Aorta (tissue), 5 donors: ENCODE data around the gene RRBP1. TPM values are rescaled to one million over a fixed set of nuclear protein-coding genes. Genes with fewer than 3 reads are reported as not detected.
"Not testable (repeated sequence)": the region's sequence is repeated elsewhere in the genome, so short reads cannot be mapped to it uniquely, and the experiment has no call there.

ENCODE experiments used
- ATAC-seq: fragments of 200-7000 bp; cut with Tn5 transposase; one replicate; pipeline ENCODE4 v1.9.1; 2022; ENCODE audit warnings: moderate library complexity; ENCODE audit not compliant: low FRiP score
- DNase-seq, 2 donors: peaks; one replicate each; pipeline ENCODE4 v3.0.0-alpha.2; 2020
- H3K27ac ChIP-seq, 2 donors: one replicate each; pipeline ENCODE4 v1.5.1; 2013; ENCODE audit warnings: low read length in 2 of 2, mild to moderate bottlenecking in 2 of 2, moderate library complexity in 2 of 2, control low read depth in 1 of 2, inconsistent platforms in 1 of 2, low read depth in 1 of 2
- H3K27me3 ChIP-seq, 2 donors: one replicate each; pipeline ENCODE4 v1.6.1; 2013; ENCODE audit warnings: control low read depth in 1 of 2, low read length in 1 of 2, mild to moderate bottlenecking in 1 of 2, moderate library complexity in 1 of 2; ENCODE audit not compliant: insufficient read depth in 2 of 2, control insufficient read depth in 1 of 2
- H3K36me3 ChIP-seq, 2 donors: one replicate each; pipeline ENCODE4 v1.6.1; 2013; ENCODE audit warnings: control low read depth in 1 of 2, low read length in 1 of 2, mild to moderate bottlenecking in 1 of 2; ENCODE audit not compliant: insufficient read depth in 2 of 2, control insufficient read depth in 1 of 2
- H3K4me1 ChIP-seq, 2 donors: one replicate each; pipeline ENCODE4 v1.6.1; 2013; ENCODE audit warnings: low read length in 2 of 2, control low read depth in 1 of 2, mild to moderate bottlenecking in 1 of 2, moderate library complexity in 1 of 2; ENCODE audit not compliant: insufficient read depth in 2 of 2, control insufficient read depth in 1 of 2
- H3K4me3 ChIP-seq, 2 donors: one replicate each; pipeline ENCODE4 v1.5.1; 2013; ENCODE audit warnings: low read length in 2 of 2, control low read depth in 1 of 2, mild to moderate bottlenecking in 1 of 2
- H3K9me3 ChIP-seq: one replicate; pipeline ENCODE4 v1.6.1; 2013; ENCODE audit warnings: mild to moderate bottlenecking, low read length; ENCODE audit not compliant: control insufficient read depth
- WGBS, 2 donors: extraction: QIAGEN DNeasy Blood & Tissue Kit; methylation state at CpG; one replicate each; pipeline ENCODE4 v1.1.7; 2013; 5-methylcytosine and 5-hydroxymethylcytosine counted together
- intact Hi-C, 2 donors: fragments of 100-400 bp; cut with DNase I; formaldehyde crosslinking; loops; one replicate each; pipeline versions ENCODE4 v1.14.2 to v1.15.0; 2022
- polyA plus RNA-seq, 2 donors: library from polyadenylated mRNA; stranded (reverse); fragments of 200-250 nt; gene quantifications; one replicate each; pipeline ENCODE4 v1.2.3, GENCODE V29; 2013
- total RNA-seq, 2 donors: library from RNA; stranded (reverse); fragmentation: NEBNext Ultra II Directional; extraction: Animal tissue kit (Norgen Biotek cat#: 25700); gene quantifications; one replicate each; pipeline ENCODE4 v1.2.1, GENCODE V29; 2021
- donor health status: healthy with polysubstance abuse.
- donor health status: Bipolar disorder and iron deficiency.
- donor health status: DM: no; HTN: no; CAD: no.
- donor health status: DM: no; HTN: no; CAD: no.
- donor health status: DM: yes; HTN: yes; CAD: no.

Gene RRBP1
- total and polyA plus RNA-seq, 4 donors, result 19.3 to 178 (median 122) TPM

- ATAC-seq, result no peak
- DNase-seq, result no peak
- H3K36me3 ChIP-seq, result no peaks in the 10 kb centered on the region
- no peaks in the 10 kb centered on the region for H3K4me1 ChIP-seq
- intact Hi-C loops, result no loop called here
- no peak overlapping the region for H3K27ac ChIP-seq
- H3K4me3 ChIP-seq, result no peak overlapping the region
- H3K27me3 ChIP-seq, result no peaks in the 10 kb centered on the region
- WGBS, 2 donors, result 95% methylated on average over 5 of the region's 5 CpGs
- H3K9me3 ChIP-seq, result no peaks in the 10 kb centered on the region
These were observed 29.2 kb upstream of the RRBP1 start for GRCh38 chr20:17711267-17711627.

- intact Hi-C loops, result no loop called here
- peak; percentile 10 for ATAC-seq
- WGBS, 2 donors, result 85 to 87% methylated on average over 21 of the region's 21 CpGs
These were observed 28.6 kb upstream of the RRBP1 start for GRCh38 chr20:17710379-17711266.

GRCh38 chr20:17709361-17710293 lies 27.6 kb upstream of the RRBP1 start:
- Histone ChIP-seq H3K27ac (no peak overlapping the region), H3K36me3 (no peaks in the 10 kb centered on the region), H3K27me3 (no peaks in the 10 kb centered on the region), H3K4me1 (no peaks in the 10 kb centered on the region), H3K9me3 (no peaks in the 10 kb centered on the region), H3K4me3 (no peak overlapping the region)
- intact Hi-C loops, result no loop called here
- DNase-seq (no peak), ATAC-seq (no peak)
- 88 to 91% methylated on average over 12 of the region's 12 CpGs for WGBS, 2 donors

More at GRCh38 chr20:17710379-17711266, 28.6 kb upstream of the RRBP1 start:
- H3K36me3 ChIP-seq, result no peaks in the 10 kb centered on the region
- no peaks in the 10 kb centered on the region for H3K27me3 ChIP-seq
- H3K9me3 ChIP-seq, result no peaks in the 10 kb centered on the region
- no peaks in the 10 kb centered on the region for H3K4me1 ChIP-seq
- no peak overlapping the region for H3K27ac ChIP-seq
- H3K4me3 ChIP-seq, result no peak overlapping the region
- DNase-seq, result no peak

GRCh38 chr20:17708675-17709360 lies 26.8 kb upstream of the RRBP1 start:
- DNase-seq, result no peak
- no peak overlapping the region for H3K27ac ChIP-seq
- 93 to 97% methylated on average over 7 of the region's 7 CpGs for WGBS, 2 donors
- intact Hi-C loops, result no loop called here
- H3K4me1 ChIP-seq, result no peaks in the 10 kb centered on the region
- no peaks in the 10 kb centered on the region for H3K27me3 ChIP-seq
- no peak overlapping the region for H3K4me3 ChIP-seq
- no peaks in the 10 kb centered on the region for H3K9me3 ChIP-seq
- ATAC-seq, result no peak
- no peaks in the 10 kb centered on the region for H3K36me3 ChIP-seq

- H3K9me3 ChIP-seq, ATAC-seq, intact Hi-C loops, DNase-seq, H3K4me1 ChIP-seq, H3K27ac ChIP-seq, H3K4me3 ChIP-seq, H3K27me3 ChIP-seq, H3K36me3 ChIP-seq: not testable (repeated sequence)
- WGBS, 2 donors, result 97 to 98% methylated on average over 3 of the region's 3 CpGs
These were observed 25.9 kb upstream of the RRBP1 start for GRCh38 chr20:17707951-17708350.

GRCh38 chr20:17706632-17707031 lies 24.6 kb upstream of the RRBP1 start:
- ATAC-seq (no peak), DNase-seq (no peak)
- Histone ChIP-seq H3K4me3 (no peak overlapping the region), H3K9me3 (no peaks in the 10 kb centered on the region), H3K4me1 (no peaks in the 10 kb centered on the region), H3K27me3 (no peaks in the 10 kb centered on the region), H3K36me3 (no peaks in the 10 kb centered on the region), H3K27ac (no peak overlapping the region)
- intact Hi-C loops, result no loop called here
- WGBS, 2 donors, result 63 to 97% methylated on average over 3 of the region's 3 CpGs

GRCh38 chr20:17705916-17706315 lies 23.9 kb upstream of the RRBP1 start:
- 69 to 92% methylated on average over 4 of the region's 4 CpGs for WGBS, 2 donors
- no peak for ATAC-seq
- no peaks in the 10 kb centered on the region for H3K36me3 ChIP-seq
- DNase-seq, result no peak
- no peak overlapping the region for H3K4me3 ChIP-seq
- intact Hi-C loops, result no loop called here
- no peaks in the 10 kb centered on the region for H3K9me3 ChIP-seq
- no peaks in the 10 kb centered on the region for H3K4me1 ChIP-seq
- no peak overlapping the region for H3K27ac ChIP-seq
- no peaks in the 10 kb centered on the region for H3K27me3 ChIP-seq

GRCh38 chr20:17704589-17705317 lies 22.7 kb upstream of the RRBP1 start:
- 97 to 98% methylated on average over 5 of the region's 5 CpGs for WGBS, 2 donors
- ATAC-seq (no peak), DNase-seq (no peak)
- Histone ChIP-seq H3K9me3 (no peaks in the 10 kb centered on the region), H3K4me1 (no peaks in the 10 kb centered on the region), H3K27ac (no peak overlapping the region), H3K36me3 (no peaks in the 10 kb centered on the region), H3K4me3 (no peak overlapping the region), H3K27me3 (no peaks in the 10 kb centered on the region)
- intact Hi-C loops, result no loop called here
